Retinal pigment epithelial cell (primary cell): Measurements from ENCODE around the gene PDE8A.
A peak's percentile ranks its signal among the peaks of the same experiment; 100 is the strongest.

Experiments used
- DNase-seq: peaks from one replicate; pipeline ENCODE4 v3.0.0-alpha.2; 2010; ENCODE audit warnings: low read depth
- H3K4me3 ChIP-seq: 2 replicates; pipeline ENCODE4 v1.5.1; 2011; ENCODE audit warnings: mild to moderate bottlenecking, low read length, control low read depth, moderate library complexity
- CTCF ChIP-seq: conservative IDR thresholded peaks from 2 replicates; pipeline ENCODE4 v1.5.1; 2011; ENCODE audit warnings: low read depth, low read length, control low read depth, inconsistent platforms

Gene PDE8A

GRCh38 chr15:85125056-85125661 lies 143.5 kb downstream of the PDE8A start:
- peak; percentile 24 for DNase-seq
- H3K4me3 ChIP-seq: no peak overlapping the region
- TF ChIP-seq CTCF: no peak

- H3K4me3 ChIP-seq: no peak overlapping the region
- DNase-seq: no peak
- no peak for TF ChIP-seq CTCF
Measured at GRCh38 chr15:85128621-85129020, 147.0 kb downstream of the PDE8A start.

GRCh38 chr15:85129881-85130280 lies 148.2 kb downstream of the PDE8A start:
- no peak for DNase-seq
- H3K4me3 ChIP-seq: no peak overlapping the region
- no peak for TF ChIP-seq CTCF

GRCh38 chr15:85131915-85132314 lies 150.3 kb downstream of the PDE8A start:
- DNase-seq: no peak
- TF ChIP-seq CTCF: no peak
- H3K4me3 ChIP-seq: no peak overlapping the region

GRCh38 chr15:85133709-85134108 lies 152.1 kb downstream of the PDE8A start:
- no peak for DNase-seq
- H3K4me3 ChIP-seq: no peak overlapping the region
- no peak for TF ChIP-seq CTCF

GRCh38 chr15:85137489-85138168 lies 156.0 kb downstream of the PDE8A start:
- TF ChIP-seq CTCF: no peak
- DNase-seq: no peak
- H3K4me3 ChIP-seq: no peak overlapping the region

- no peak overlapping the region for H3K4me3 ChIP-seq
- no peak for TF ChIP-seq CTCF
- no peak for DNase-seq
Measured at GRCh38 chr15:85139391-85139790, 157.7 kb downstream of the PDE8A start.
